GM12873 (cell line): Measurements from ENCODE around the gene MMP28.

Source experiments
- CTCF ChIP-seq: IDR thresholded peaks from 2 replicates; pipeline ENCODE4 v1.5.1; 2012; ENCODE audit warnings: low read depth, mild to moderate bottlenecking, moderate library complexity, low read length, control low read depth; ENCODE audit not compliant: insufficient read depth; ENCODE audit errors: missing control alignments

MMP28 gene

GRCh38 chr17:35774499-35774898 lies 20.9 kb downstream of the MMP28 start:
- no peak for TF ChIP-seq CTCF

GRCh38 chr17:35773679-35774425 lies 21.6 kb downstream of the MMP28 start:
- no peak for TF ChIP-seq CTCF

- TF ChIP-seq CTCF, result no peak
Observed at GRCh38 chr17:35773129-35773528, 22.3 kb downstream of the MMP28 start.

GRCh38 chr17:35769895-35770486 lies 25.4 kb downstream of the MMP28 start:
- TF ChIP-seq CTCF, result peak; percentile 48

- no peak for TF ChIP-seq CTCF
Observed at GRCh38 chr17:35768797-35769196, 26.6 kb downstream of the MMP28 start.

- peak; percentile 50 for TF ChIP-seq CTCF
Observed at GRCh38 chr17:35766903-35767510, 28.4 kb downstream of the MMP28 start.

- TF ChIP-seq CTCF, result no peak
Observed at GRCh38 chr17:35766489-35766877, 29.0 kb downstream of the MMP28 start.
